ENCODE results near the gene ENO1.

Gene ENO1

DNA sequence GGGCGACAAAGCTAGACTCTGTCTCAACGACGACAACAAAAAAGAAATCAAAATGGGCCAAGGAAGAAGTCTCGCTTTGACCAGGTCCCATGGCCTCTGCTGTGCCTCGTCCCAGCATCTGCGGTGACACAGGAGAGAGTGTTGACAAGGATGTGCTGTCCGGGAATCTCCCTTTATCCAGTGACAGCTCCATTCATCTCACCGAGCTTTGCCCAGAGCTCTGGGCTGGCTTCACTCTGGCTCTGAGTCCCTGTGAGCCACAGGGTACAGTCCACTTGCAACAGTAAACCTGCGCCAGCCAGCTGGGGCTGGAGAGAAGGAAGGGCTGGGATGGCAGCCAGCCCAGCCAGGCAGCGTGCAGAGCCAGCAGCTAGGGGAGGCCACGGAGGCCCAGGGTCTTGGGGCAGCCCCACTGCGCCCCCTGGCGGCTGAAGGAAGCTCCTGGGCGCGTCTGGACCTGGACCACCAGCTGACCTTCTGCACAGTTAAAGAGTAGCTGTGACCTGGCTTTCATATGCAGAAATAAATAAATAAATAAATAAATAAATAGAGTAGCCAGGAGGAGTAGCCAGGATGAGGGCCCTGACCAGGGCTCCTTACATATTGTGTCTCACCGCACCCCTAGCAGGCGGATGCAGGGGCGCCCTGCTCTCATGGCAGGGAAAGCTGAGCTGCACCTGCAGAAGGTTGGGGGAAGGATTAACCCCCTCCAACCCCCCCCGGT is 29.7 kb downstream of the ENO1 start:
- Histone ChIP-seq H3K79me1 (ENCODE audit: low read depth, low read length) (no peaks in the 10 kb centered on the region), H3K4me3 (ENCODE audit: low read length in 2 of 2) (no peak overlapping the region)
- no CpG with 5 or more reads among the region's 19 CpGs for WGBS, 2 donors (ENCODE audit: extremely low coverage in 2 of 2, insufficient read length in 2 of 2, insufficient replicate concordance in 1 of 2)

DNA sequence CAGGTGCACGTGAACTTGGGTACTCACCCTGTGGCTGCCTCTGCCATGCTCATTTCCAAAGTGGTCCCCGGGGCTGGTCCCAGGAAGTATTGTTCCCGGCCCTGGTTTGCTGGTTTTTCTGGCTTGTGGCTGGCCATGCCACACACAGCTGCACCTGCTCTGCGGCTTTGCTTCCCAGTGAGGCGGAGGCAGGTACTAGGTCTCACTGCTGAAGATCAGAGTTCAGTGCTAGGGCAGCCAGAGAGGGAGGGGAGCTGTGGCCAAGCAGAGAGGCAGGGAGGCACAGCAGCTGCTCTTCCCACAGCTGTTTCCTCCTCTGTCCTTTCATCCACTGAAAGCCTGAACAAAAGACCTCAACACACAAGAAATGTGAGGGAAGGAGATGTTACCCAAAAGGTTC is 30.5 kb downstream of the ENO1 start:
- Histone ChIP-seq H3K79me1 (ENCODE audit: low read depth, low read length) (no peaks in the 10 kb centered on the region), H4K91ac (ENCODE audit: low read depth, low read length, poor library complexity) (no peak overlapping the region), H2BK12ac (ENCODE audit: low read length) (no peak overlapping the region), H2BK120ac (ENCODE audit: low read depth, low read length) (no peak overlapping the region), H3K4me3 (ENCODE audit: low read length in 2 of 2) (no peak overlapping the region), H3K4ac (ENCODE audit: low read length) (no peak overlapping the region), H4K8ac (ENCODE audit: low read depth, low read length) (no peak overlapping the region), H3K27me3 (ENCODE audit: control insufficient read depth in 3 of 3, insufficient read depth in 3 of 3, low read depth in 1 of 3, low read length in 3 of 3) (no peaks in the 10 kb centered on the region), H2AK5ac (ENCODE audit: low read depth, low read length) (no peak overlapping the region), H3K4me1 (ENCODE audit: control insufficient read depth in 2 of 2, insufficient read depth in 1 of 2, low read depth in 1 of 2, low read length in 2 of 2) (peaks cover 0 to 4% of the 10 kb centered on the region in 2 donors), H3K14ac (ENCODE audit: low read length) (no peak overlapping the region), H2AFZ (ENCODE audit: low read length) (no peak overlapping the region), H3K23ac (ENCODE audit: low read depth, low read length, poor library complexity) (no peak overlapping the region), H3K9me3 (replicated peaks in 1 of 2; ENCODE audit: control insufficient read depth in 2 of 2, insufficient read depth in 1 of 2, low read depth in 1 of 2, low read length in 2 of 2) (no peaks in the 10 kb centered on the region), H3K36me3 (replicated peaks in 1 of 2; ENCODE audit: control insufficient read depth in 2 of 2, insufficient read depth in 2 of 2, low read length in 2 of 2) (no peaks in the 10 kb centered on the region), H3K4me2 (ENCODE audit: insufficient read depth, low read length, poor library complexity, severe bottlenecking) (no peak overlapping the region), H2BK15ac (ENCODE audit: low read length) (no peak overlapping the region), H2BK5ac (ENCODE audit: low read length) (peak overlapping the region; percentile 14), H3K18ac (ENCODE audit: low read length) (no peak overlapping the region), H3K9ac (ENCODE audit: low read depth, low read length, poor library complexity) (no peak overlapping the region), H3K27ac (replicated peaks; ENCODE audit: low read length) (no peak overlapping the region)
- WGBS, 2 donors (ENCODE audit: extremely low coverage in 2 of 2, insufficient read length in 2 of 2, insufficient replicate concordance in 1 of 2) = no CpG with 5 or more reads among the region's 5 CpGs
- DNase-seq (ENCODE audit: low spot score) = no peak

More for the DNA sequence above, 29.7 kb downstream of the ENO1 start:
- H3K4ac ChIP-seq (ENCODE audit: low read length) = no peak overlapping the region
- H3K27ac ChIP-seq (replicated peaks; ENCODE audit: low read length) = no peak overlapping the region
- no peak overlapping the region for H3K4me2 ChIP-seq (ENCODE audit: insufficient read depth, low read length, poor library complexity, severe bottlenecking)
- H3K18ac ChIP-seq (ENCODE audit: low read length) = no peak overlapping the region
- no peak overlapping the region for H4K8ac ChIP-seq (ENCODE audit: low read depth, low read length)
- H3K27me3 ChIP-seq (ENCODE audit: control insufficient read depth in 3 of 3, insufficient read depth in 3 of 3, low read depth in 1 of 3, low read length in 3 of 3) = no peaks in the 10 kb centered on the region
- H2AK5ac ChIP-seq (ENCODE audit: low read depth, low read length) = no peak overlapping the region
- no peaks in the 10 kb centered on the region for H3K36me3 ChIP-seq (replicated peaks in 1 of 2; ENCODE audit: control insufficient read depth in 2 of 2, insufficient read depth in 2 of 2, low read length in 2 of 2)
- peak; percentile 83 for DNase-seq (ENCODE audit: low spot score)
- H3K14ac ChIP-seq (ENCODE audit: low read length) = no peak overlapping the region
- peaks cover 0 to 4% of the 10 kb centered on the region in 2 donors for H3K4me1 ChIP-seq (ENCODE audit: control insufficient read depth in 2 of 2, insufficient read depth in 1 of 2, low read depth in 1 of 2, low read length in 2 of 2)
- no peak overlapping the region for H3K23ac ChIP-seq (ENCODE audit: low read depth, low read length, poor library complexity)
- H2BK5ac ChIP-seq (ENCODE audit: low read length) = no peak overlapping the region
- H2AFZ ChIP-seq (ENCODE audit: low read length) = peak overlapping the region; percentile 74
- H2BK15ac ChIP-seq (ENCODE audit: low read length) = no peak overlapping the region
- H4K91ac ChIP-seq (ENCODE audit: low read depth, low read length, poor library complexity) = no peak overlapping the region
- no peak overlapping the region for H2BK12ac ChIP-seq (ENCODE audit: low read length)
- no peaks in the 10 kb centered on the region for H3K9me3 ChIP-seq (replicated peaks in 1 of 2; ENCODE audit: control insufficient read depth in 2 of 2, insufficient read depth in 1 of 2, low read depth in 1 of 2, low read length in 2 of 2)
- H3K9ac ChIP-seq (ENCODE audit: low read depth, low read length, poor library complexity) = no peak overlapping the region
- no peak overlapping the region for H2BK120ac ChIP-seq (ENCODE audit: low read depth, low read length)

DNA sequence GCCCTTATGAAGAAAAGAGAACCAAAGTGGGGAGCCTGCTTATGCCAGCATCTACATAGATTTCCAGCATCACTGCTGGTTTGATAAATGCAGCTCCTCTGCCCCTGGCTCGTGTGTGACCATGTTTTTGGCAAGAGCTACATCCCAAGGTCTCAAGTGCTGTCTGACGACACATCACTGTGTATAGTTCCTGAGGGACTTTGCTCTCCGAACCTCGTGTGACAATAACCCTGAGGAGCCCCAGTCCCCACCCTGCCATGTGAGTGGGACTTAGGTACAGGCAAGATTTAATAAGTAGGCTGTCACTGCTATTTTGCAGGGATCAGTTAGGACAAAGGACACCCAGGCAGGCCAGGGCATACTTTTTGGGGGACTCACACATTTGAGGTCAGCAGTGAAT is 32.2 kb downstream of the ENO1 start:
- H3K23ac ChIP-seq (ENCODE audit: low read depth, low read length, poor library complexity) = no peak overlapping the region
- H3K79me1 ChIP-seq (ENCODE audit: low read depth, low read length) = no peaks in the 10 kb centered on the region
- H3K27ac ChIP-seq (replicated peaks; ENCODE audit: low read length) = no peak overlapping the region
- H3K18ac ChIP-seq (ENCODE audit: low read length) = no peak overlapping the region
- H2BK5ac ChIP-seq (ENCODE audit: low read length) = no peak overlapping the region
- no peak overlapping the region for H3K14ac ChIP-seq (ENCODE audit: low read length)
- WGBS, 2 donors (ENCODE audit: extremely low coverage in 2 of 2, insufficient read length in 2 of 2, insufficient replicate concordance in 1 of 2) = no CpG with 5 or more reads among the region's 4 CpGs
- no peak overlapping the region for H2BK15ac ChIP-seq (ENCODE audit: low read length)
- no peaks in the 10 kb centered on the region for H3K27me3 ChIP-seq (ENCODE audit: control insufficient read depth in 3 of 3, insufficient read depth in 3 of 3, low read depth in 1 of 3, low read length in 3 of 3)
- no peak overlapping the region for H3K9ac ChIP-seq (ENCODE audit: low read depth, low read length, poor library complexity)
- H2BK12ac ChIP-seq (ENCODE audit: low read length) = no peak overlapping the region
- peaks cover 0 to 4% of the 10 kb centered on the region in 2 donors for H3K4me1 ChIP-seq (ENCODE audit: control insufficient read depth in 2 of 2, insufficient read depth in 1 of 2, low read depth in 1 of 2, low read length in 2 of 2)
- no peak overlapping the region for H3K4ac ChIP-seq (ENCODE audit: low read length)
- no peak overlapping the region for H3K4me2 ChIP-seq (ENCODE audit: insufficient read depth, low read length, poor library complexity, severe bottlenecking)
- H2AK5ac ChIP-seq (ENCODE audit: low read depth, low read length) = no peak overlapping the region
- no peak for DNase-seq (ENCODE audit: low spot score)
- peaks cover 0 to under 1% of the 10 kb centered on the region in 2 donors for H3K9me3 ChIP-seq (replicated peaks in 1 of 2; ENCODE audit: control insufficient read depth in 2 of 2, insufficient read depth in 1 of 2, low read depth in 1 of 2, low read length in 2 of 2)
- no peak overlapping the region for H2AFZ ChIP-seq (ENCODE audit: low read length)
- no peak overlapping the region for H4K8ac ChIP-seq (ENCODE audit: low read depth, low read length)
- H3K4me3 ChIP-seq (ENCODE audit: low read length in 2 of 2) = no peak overlapping the region
- no peaks in the 10 kb centered on the region for H3K36me3 ChIP-seq (replicated peaks in 1 of 2; ENCODE audit: control insufficient read depth in 2 of 2, insufficient read depth in 2 of 2, low read length in 2 of 2)
- H2BK120ac ChIP-seq (ENCODE audit: low read depth, low read length) = no peak overlapping the region
- H4K91ac ChIP-seq (ENCODE audit: low read depth, low read length, poor library complexity) = no peak overlapping the region

DNA sequence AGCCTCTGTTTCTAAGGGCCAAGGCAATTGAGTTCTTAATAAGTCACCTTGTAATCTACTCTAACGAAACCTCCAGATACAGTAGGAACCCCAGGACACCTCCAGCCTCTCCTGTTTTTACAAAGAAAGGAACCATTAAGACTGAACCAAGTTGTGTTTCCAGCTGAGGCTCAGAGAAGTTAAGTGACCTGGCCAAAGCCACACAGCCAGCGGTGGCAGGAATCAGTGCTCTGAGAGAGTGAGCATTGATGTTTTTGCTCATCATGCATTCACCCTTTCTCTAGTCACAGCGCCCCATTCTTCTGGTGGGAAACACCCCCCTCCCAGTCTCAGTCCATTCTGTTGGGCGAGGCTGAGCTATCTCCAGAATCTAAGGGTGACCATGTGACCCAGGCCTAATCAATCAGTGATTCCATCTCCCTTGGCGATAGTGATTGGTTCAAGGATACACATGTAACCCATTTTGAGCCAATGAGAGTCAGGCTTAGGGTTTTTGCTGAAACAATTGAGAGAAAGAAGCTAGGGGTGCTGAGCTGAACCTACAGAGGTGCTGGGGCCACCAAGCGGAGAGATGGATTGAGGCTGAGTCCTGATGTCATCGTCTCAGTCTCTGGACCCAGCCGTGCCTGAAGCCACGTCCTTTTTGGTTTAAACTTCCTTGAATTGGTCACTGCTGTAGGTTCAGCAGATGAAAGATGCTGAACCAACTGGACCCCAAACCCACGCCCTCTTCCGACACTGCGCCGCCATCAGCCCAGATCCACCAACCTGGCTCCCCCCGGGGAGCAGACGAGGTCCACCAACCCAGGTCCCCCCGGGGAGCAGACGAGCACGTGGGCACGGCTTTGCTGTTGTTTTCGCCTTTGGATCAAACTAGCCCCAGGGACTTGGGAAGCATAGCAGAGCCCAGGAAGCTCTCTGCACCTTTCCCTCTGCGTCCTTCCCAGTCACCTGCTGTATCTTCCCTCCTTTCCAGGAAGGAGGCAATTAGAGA is 33.1 kb downstream of the ENO1 start:
- Histone ChIP-seq H2AFZ (ENCODE audit: low read length) (no peak overlapping the region), H3K27ac (replicated peaks; ENCODE audit: low read length) (no peak overlapping the region), H2AK5ac (ENCODE audit: low read depth, low read length) (no peak overlapping the region), H3K23ac (ENCODE audit: low read depth, low read length, poor library complexity) (no peak overlapping the region), H3K4ac (ENCODE audit: low read length) (no peak overlapping the region), H2BK5ac (ENCODE audit: low read length) (no peak overlapping the region), H3K18ac (ENCODE audit: low read length) (no peak overlapping the region), H3K9me3 (replicated peaks in 1 of 2; ENCODE audit: control insufficient read depth in 2 of 2, insufficient read depth in 1 of 2, low read depth in 1 of 2, low read length in 2 of 2) (peaks cover under 1 to 3% of the 10 kb centered on the region in 2 donors), H3K4me2 (ENCODE audit: insufficient read depth, low read length, poor library complexity, severe bottlenecking) (no peak overlapping the region), H4K91ac (ENCODE audit: low read depth, low read length, poor library complexity) (no peak overlapping the region), H2BK15ac (ENCODE audit: low read length) (no peak overlapping the region), H2BK12ac (ENCODE audit: low read length) (no peak overlapping the region), H3K14ac (ENCODE audit: low read length) (no peak overlapping the region), H2BK120ac (ENCODE audit: low read depth, low read length) (no peak overlapping the region), H3K4me1 (ENCODE audit: control insufficient read depth in 2 of 2, insufficient read depth in 1 of 2, low read depth in 1 of 2, low read length in 2 of 2) (peaks cover 0 to 4% of the 10 kb centered on the region in 2 donors), H3K4me3 (ENCODE audit: low read length in 2 of 2) (no peak overlapping the region), H3K27me3 (ENCODE audit: control insufficient read depth in 3 of 3, insufficient read depth in 3 of 3, low read depth in 1 of 3, low read length in 3 of 3) (no peaks in the 10 kb centered on the region), H3K79me1 (ENCODE audit: low read depth, low read length) (no peaks in the 10 kb centered on the region), H3K36me3 (replicated peaks in 1 of 2; ENCODE audit: control insufficient read depth in 2 of 2, insufficient read depth in 2 of 2, low read length in 2 of 2) (no peaks in the 10 kb centered on the region), H3K9ac (ENCODE audit: low read depth, low read length, poor library complexity) (no peak overlapping the region), H4K8ac (ENCODE audit: low read depth, low read length) (no peak overlapping the region)
- DNase-seq (ENCODE audit: low spot score) = no peak
- no CpG with 5 or more reads among the region's 21 CpGs for WGBS, 2 donors (ENCODE audit: extremely low coverage in 2 of 2, insufficient read length in 2 of 2, insufficient replicate concordance in 1 of 2)
